PC-9 (cell line): Measurements from ENCODE around the gene NUDT3. TPM values are rescaled to one million over a fixed set of nuclear protein-coding genes. Genes with fewer than 3 reads are reported as not detected.
"Not testable (repeated sequence)": the region's sequence is repeated elsewhere in the genome, so short reads cannot be mapped to it uniquely, and the experiment has no call there.

Experiments
- BruUV-seq: library from RNA; stranded (reverse); fragments of 400-500 nt; replicated peaks from 2 replicates; lab custom pipeline; 2021; lab: Mats Ljungman, UMichigan
- CTCF ChIA-PET: fragments of 300-600 bp; sonication (Branson Sonifier 250); formaldehyde crosslinking; loops from one replicate; lab custom pipeline; 2022; ENCODE audit warnings: antibody characterized with exemption; lab: Charles Lee
- POLR2A ChIA-PET: fragments of 300-600 bp; sonication (Branson Sonifier 250); formaldehyde crosslinking; loops from one replicate; lab custom pipeline; 2022; ENCODE audit warnings: antibody characterized with exemption; ENCODE audit not compliant: unreplicated experiment; lab: Charles Lee
- DNase-seq, 2 experiments: peaks; one replicate each; pipeline versions ENCODE4 v3.0.0 to v3.0.0-alpha.2; 2015 to 2022; ENCODE audit warnings: mixed read lengths in 1 of 2
- H2AFZ ChIP-seq: fragments of 200-600 bp; sonication (generic); 2 replicates; pipeline ENCODE4 v1.8.1; 2017; ENCODE audit warnings: antibody characterized with exemption
- H3F3A ChIP-seq: fragments of 200-600 bp; sonication (generic); 2 replicates; pipeline ENCODE4 v1.8.1; 2017; ENCODE audit warnings: antibody characterized with exemption, mild to moderate bottlenecking, low read depth; ENCODE audit not compliant: insufficient read depth
- H3K27ac ChIP-seq: fragments of 200-600 bp; sonication (generic); 2 replicates; pipeline ENCODE4 v1.6.1; 2016; ENCODE audit warnings: mixed run types
- H3K27me3 ChIP-seq: fragments of 200-600 bp; sonication (generic); 2 replicates; pipeline ENCODE4 v1.6.1; 2016; ENCODE audit warnings: low read depth, mixed run types; ENCODE audit not compliant: insufficient read depth
- H3K36me3 ChIP-seq: fragments of 200-600 bp; sonication (generic); 2 replicates; pipeline ENCODE4 v1.6.1; 2016; ENCODE audit warnings: low read depth, mixed run types
- H3K4me1 ChIP-seq: fragments of 200-600 bp; sonication (generic); replicated peaks from 2 replicates; pipeline ENCODE4 v1.6.1; 2016; ENCODE audit warnings: mixed run types; ENCODE audit not compliant: insufficient read depth
- H3K4me2 ChIP-seq: fragments of 200-600 bp; sonication (generic); 2 replicates; pipeline ENCODE4 v1.6.1; 2017; ENCODE audit warnings: mixed run types
- H3K4me3 ChIP-seq: fragments of 200-600 bp; sonication (generic); 2 replicates; pipeline ENCODE4 v1.6.1; 2016; ENCODE audit warnings: mixed run types
- H3K79me2 ChIP-seq: fragments of 200-600 bp; sonication (generic); 2 replicates; pipeline ENCODE4 v1.6.1; 2017; ENCODE audit warnings: low read depth, mixed run types
- H3K9me2 ChIP-seq: fragments of 200-600 bp; sonication (generic); 2 replicates; pipeline ENCODE4 v1.8.1; 2017; ENCODE audit warnings: mild to moderate bottlenecking; ENCODE audit not compliant: insufficient read depth
- H3K9me3 ChIP-seq: fragments of 200-600 bp; sonication (generic); 2 replicates; pipeline ENCODE4 v1.8.1; 2016; ENCODE audit warnings: low read depth; ENCODE audit not compliant: insufficient read depth
- H4K20me1 ChIP-seq: fragments of 200-600 bp; sonication (generic); 2 replicates; pipeline ENCODE4 v1.8.1; 2017; ENCODE audit not compliant: insufficient read depth
- CTCF ChIP-seq: fragments of 200-600 bp; sonication (generic); conservative IDR thresholded peaks from 2 replicates; pipeline ENCODE4 v1.6.1; 2017; ENCODE audit warnings: mixed run types, antibody characterized with exemption, mild to moderate bottlenecking, moderate library complexity
- EZH2 ChIP-seq: fragments of 200-600 bp; sonication (generic); IDR thresholded peaks from 2 replicates; pipeline ENCODE4 v1.8.0; 2017; ENCODE audit warnings: antibody characterized with exemption, low read depth
- intact Hi-C: fragments of 100-400 bp; cut with micrococcal nuclease; formaldehyde crosslinking; loops from one replicate; pipeline ENCODE4 v1.10.0; 2022; ENCODE audit not compliant: unreplicated experiment
- total RNA-seq: library from RNA; stranded (reverse); gene quantifications from 2 replicates; pipeline ENCODE4 v1.2.3, GENCODE V29; 2021

Gene NUDT3
- total RNA-seq, 1 experiment from 2014 or later = 19.1 TPM

- Histone ChIP-seq H3K9me3 (no peaks in the 10 kb centered on the region), H3K9me2 (no peaks in the 10 kb centered on the region), H3K27me3 (no peaks in the 10 kb centered on the region), H3K36me3 (no peaks in the 10 kb centered on the region), H4K20me1 (no peaks in the 10 kb centered on the region), H3K4me3 (no peak overlapping the region), H2AFZ (no peak overlapping the region), H3K4me1 (peaks cover 13% of the 10 kb centered on the region), H3F3A (peaks cover 19% of the 10 kb centered on the region), H3K79me2 (peaks cover 31% of the 10 kb centered on the region), H3K27ac (no peak overlapping the region), H3K4me2 (no peak overlapping the region)
- no peak for DNase-seq
- intact Hi-C loops = no loop called here
- ChIA-PET CTCF (no interaction called here), POLR2A (no interaction called here)
- BruUV-seq = no TSS peak
- TF ChIP-seq EZH2 (no peak), CTCF (no peak)
These were observed 67.6 kb downstream of the NUDT3 start for GRCh38 chr6:34324738-34325444.

- H3K36me3 ChIP-seq, H3K9me2 ChIP-seq, BruUV-seq, H3K27me3 ChIP-seq, H3K9me3 ChIP-seq, H2AFZ ChIP-seq, H3K27ac ChIP-seq, DNase-seq, CTCF ChIA-PET, H3K4me2 ChIP-seq, intact Hi-C loops, H3K4me3 ChIP-seq, H4K20me1 ChIP-seq, POLR2A ChIA-PET: not testable (repeated sequence)
- Histone ChIP-seq H3F3A (peaks cover 25% of the 10 kb centered on the region), H3K79me2 (peaks cover 32% of the 10 kb centered on the region), H3K4me1 (peaks cover 19% of the 10 kb centered on the region)
These were observed 68.2 kb downstream of the NUDT3 start for GRCh38 chr6:34324221-34324620.

GRCh38 chr6:34323300-34323699, 69.2 kb downstream of the NUDT3 start:
- H3K27ac ChIP-seq = no peak overlapping the region
- no peaks in the 10 kb centered on the region for H3K36me3 ChIP-seq
- no peak for DNase-seq
- H3K4me3 ChIP-seq = no peak overlapping the region
- H4K20me1 ChIP-seq = no peaks in the 10 kb centered on the region
- POLR2A ChIA-PET = interaction anchor here (0.6 kb wide), 1 partner anchor 223 kb away, joined by 4 read pairs; no protein-coding TSS in a partner anchor
- CTCF ChIA-PET = no interaction called here
- peaks cover 34% of the 10 kb centered on the region for H3F3A ChIP-seq
- H3K9me2 ChIP-seq = no peaks in the 10 kb centered on the region; the same call in 1 of the 2 replicates
- no peak overlapping the region for H3K4me2 ChIP-seq
- peaks cover 29% of the 10 kb centered on the region for H3K4me1 ChIP-seq
- no peak overlapping the region for H2AFZ ChIP-seq
- no peaks in the 10 kb centered on the region for H3K9me3 ChIP-seq
- H3K79me2 ChIP-seq = peaks cover 41% of the 10 kb centered on the region
- H3K27me3 ChIP-seq = no peaks in the 10 kb centered on the region
- no TSS peak for BruUV-seq
- TF ChIP-seq EZH2 (no peak), CTCF (no peak)
- intact Hi-C loops = no loop called here
